Activated naive CD4-positive, alpha-beta T cell treated with anti-CD3 and anti-CD28 coated beads, Interleukin-2, amount 50 U/mL, for 24 hours (primary cell): ENCODE results near the gene EBI3.
"Not testable (repeated sequence)": the region's sequence is repeated elsewhere in the genome, so short reads cannot be mapped to it uniquely, and the experiment has no call there.

ENCODE experiments used
- H3K27ac Mint-ChIP-seq: one replicate; pipeline ENCODE4 v1.8.0; 2021; ENCODE audit warnings: mild to moderate bottlenecking, mixed read lengths
- H3K27me3 Mint-ChIP-seq: one replicate; pipeline ENCODE4 v1.8.0; 2021; ENCODE audit warnings: mixed read lengths
- H3K36me3 Mint-ChIP-seq: one replicate; pipeline ENCODE4 v1.8.0; 2021; ENCODE audit warnings: mixed read lengths
- H3K4me1 Mint-ChIP-seq: one replicate; pipeline ENCODE4 v1.8.0; 2021; ENCODE audit warnings: mixed read lengths
- H3K4me3 Mint-ChIP-seq: one replicate; pipeline ENCODE4 v1.8.0; 2021; ENCODE audit warnings: mild to moderate bottlenecking, mixed read lengths
- H3K9me3 Mint-ChIP-seq: one replicate; pipeline ENCODE4 v1.8.0; 2021; ENCODE audit warnings: mixed read lengths

EBI3 gene

DNA sequence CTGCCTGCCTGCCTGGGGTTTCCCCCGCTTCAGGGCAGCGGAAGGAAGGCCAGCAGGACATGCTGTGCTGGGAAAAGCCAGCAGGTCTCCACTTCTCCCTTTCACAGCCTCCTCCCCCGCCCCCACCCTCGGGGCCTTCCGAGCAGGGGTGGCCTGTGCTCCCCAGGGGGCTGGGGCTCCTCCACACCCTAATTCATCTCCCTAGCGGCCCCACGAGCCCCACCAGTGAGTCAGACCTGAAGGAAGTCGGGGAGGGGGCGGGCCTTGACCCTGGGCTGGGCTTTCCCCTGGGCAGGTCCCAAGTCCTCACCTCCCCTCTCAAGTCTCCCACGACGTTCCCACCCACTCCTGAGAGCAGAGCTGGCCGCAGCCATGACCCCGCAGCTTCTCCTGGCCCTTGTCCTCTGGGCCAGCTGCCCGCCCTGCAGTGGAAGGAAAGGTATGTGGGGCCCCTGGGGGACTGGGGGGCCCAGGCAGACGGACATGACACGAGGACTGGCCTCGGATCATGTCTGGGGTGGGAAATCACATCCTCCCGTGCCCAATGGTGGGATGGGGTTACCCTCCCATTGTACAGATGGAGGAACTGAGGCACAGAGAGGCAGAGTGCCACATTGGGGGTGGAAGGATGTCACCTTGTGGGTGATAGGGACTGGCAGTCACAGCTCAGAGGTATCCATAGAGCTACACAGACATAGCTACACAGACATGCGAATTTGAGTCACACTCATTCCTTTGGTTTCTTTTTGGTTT, at the start of gene EBI3:
Gene EBI3 (plus strand): TSS at position 345 of the 753 bp plus-strand sequence. CDS start 28 bp downstream, at position 373.
- Mint-ChIP-seq H3K4me1 (no peaks in the 10 kb centered on the region), H3K9me3 (no peaks in the 10 kb centered on the region), H3K27me3 (peaks cover 6% of the 10 kb centered on the region), H3K4me3 (no peak within 1 kb of the TSS), H3K27ac (no peak within 1 kb of the TSS), H3K36me3 (no peaks in the 10 kb centered on the region)

DNA sequence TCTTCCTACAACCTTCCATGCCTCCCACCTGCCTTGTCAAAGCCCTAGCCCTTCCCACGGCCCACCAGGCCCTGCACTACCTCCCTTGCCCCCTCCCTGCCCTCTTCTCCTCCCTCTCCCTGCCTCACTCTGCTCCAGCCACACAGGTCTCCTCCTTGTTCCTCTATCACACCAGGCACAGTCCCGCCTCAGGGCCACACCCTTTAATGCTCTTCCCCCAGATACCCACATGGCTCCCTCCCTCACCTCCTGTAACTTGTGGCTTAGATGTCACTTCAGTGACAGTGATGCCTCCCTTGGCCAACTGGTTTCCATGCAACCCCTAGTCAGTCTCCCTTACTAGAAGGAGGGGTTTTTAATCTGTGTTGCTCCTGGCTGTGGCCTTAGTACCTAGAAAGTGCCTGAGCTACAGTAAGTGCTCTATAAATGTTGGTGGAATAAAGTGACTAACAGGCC, 48.2 kb upstream of the EBI3 start:
- Mint-ChIP-seq H3K4me1 (peaks cover 35% of the 10 kb centered on the region), H3K4me3 (peak overlapping the region; percentile 72), H3K36me3 (peaks cover 10% of the 10 kb centered on the region), H3K27ac (no peak overlapping the region), H3K9me3 (no peaks in the 10 kb centered on the region), H3K27me3 (no peaks in the 10 kb centered on the region)

DNA sequence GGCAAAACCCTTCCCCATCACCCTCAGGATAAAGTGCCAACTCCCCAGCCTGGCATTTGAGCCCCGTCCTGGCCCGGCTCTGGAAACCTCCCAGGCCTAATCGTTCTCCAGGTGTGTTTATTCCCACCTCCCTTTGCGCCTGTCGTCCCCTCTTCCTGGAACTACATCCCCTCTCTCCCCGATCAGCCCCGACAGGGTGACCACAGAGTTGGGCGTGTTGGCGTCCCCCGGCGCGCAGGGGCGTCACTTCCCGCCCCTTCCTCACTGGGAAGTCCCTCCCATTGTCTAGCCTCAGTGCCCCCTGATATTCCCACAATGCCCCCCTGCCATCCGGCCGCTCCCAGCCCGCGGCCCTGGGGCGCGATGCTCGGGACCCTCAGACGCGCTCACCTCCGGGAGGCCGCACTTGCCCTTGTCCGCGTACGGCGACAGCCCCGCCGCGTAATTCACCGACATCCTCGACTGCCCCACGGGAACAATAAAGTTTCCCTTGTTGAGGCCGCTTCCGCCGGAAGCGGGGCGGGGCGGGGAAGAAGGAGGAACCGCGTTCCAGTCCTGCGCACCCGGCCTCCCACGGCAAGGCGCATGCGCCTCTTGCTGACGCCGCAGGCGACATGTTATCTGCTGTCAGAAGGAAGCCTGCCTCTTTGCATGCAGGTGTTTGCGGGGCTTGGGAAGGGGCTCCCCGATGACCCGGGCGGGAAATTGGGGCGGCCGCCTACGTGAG, 47.1 kb upstream of the EBI3 start, which contains the start of the genes ANKRD24 and SIRT6:
Gene ANKRD24 (plus strand): TSS at position 606 of the 727 bp plus-strand sequence. CDS start 3,737 bp downstream, outside the sequence.
Gene SIRT6 (minus strand): TSS at position 480 of the 727 bp plus-strand sequence. CDS start 24 bp downstream, at position 456.
- Mint-ChIP-seq H3K4me1 (peaks cover 35% of the 10 kb centered on the region), H3K27ac (peak within 1 kb of the TSS; percentile 93), H3K36me3 (peaks cover 10% of the 10 kb centered on the region), H3K27me3 (peaks cover 1% of the 10 kb centered on the region), H3K4me3 (peak within 1 kb of the TSS; percentile 97), H3K9me3 (no peaks in the 10 kb centered on the region)

DNA sequence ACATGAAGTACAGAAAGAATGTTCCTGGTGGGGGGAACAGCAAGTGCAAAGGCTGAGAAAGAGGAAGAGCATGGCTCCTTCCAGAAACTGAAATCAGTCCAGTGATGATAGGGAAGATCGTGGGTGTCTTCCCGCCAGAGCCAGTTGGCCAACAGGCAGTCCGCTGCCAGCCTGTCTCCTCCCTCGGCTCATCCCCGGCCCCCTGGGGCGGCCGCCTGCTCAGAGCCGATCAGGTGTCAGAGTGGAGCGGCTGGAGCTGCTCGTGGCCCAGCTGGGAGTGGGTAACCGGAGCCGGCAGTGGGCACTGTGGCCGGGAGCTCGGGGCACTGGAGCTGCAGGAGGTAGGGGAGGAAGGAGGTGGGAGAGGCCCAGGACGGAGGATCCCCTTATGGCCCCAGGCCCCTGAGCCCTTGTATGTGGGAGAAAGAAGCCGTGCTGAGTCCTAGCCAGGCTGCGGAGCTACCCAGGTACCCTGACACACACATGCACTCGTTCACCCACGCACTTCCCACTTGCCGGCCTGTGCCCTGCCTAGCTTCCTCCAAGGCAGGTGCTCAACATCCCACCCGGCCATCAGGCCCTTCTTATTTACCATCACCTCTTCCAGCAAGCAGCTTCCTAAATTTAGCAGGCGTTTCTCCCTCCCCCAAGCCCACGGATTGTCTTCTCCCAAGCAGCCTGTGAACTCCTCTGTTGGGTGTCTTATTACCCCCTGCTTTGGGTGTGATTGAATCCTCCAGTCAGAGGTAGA, 45.2 kb upstream of the EBI3 start:
- Mint-ChIP-seq H3K27me3 (peaks cover 1% of the 10 kb centered on the region), H3K9me3 (no peaks in the 10 kb centered on the region)

DNA sequence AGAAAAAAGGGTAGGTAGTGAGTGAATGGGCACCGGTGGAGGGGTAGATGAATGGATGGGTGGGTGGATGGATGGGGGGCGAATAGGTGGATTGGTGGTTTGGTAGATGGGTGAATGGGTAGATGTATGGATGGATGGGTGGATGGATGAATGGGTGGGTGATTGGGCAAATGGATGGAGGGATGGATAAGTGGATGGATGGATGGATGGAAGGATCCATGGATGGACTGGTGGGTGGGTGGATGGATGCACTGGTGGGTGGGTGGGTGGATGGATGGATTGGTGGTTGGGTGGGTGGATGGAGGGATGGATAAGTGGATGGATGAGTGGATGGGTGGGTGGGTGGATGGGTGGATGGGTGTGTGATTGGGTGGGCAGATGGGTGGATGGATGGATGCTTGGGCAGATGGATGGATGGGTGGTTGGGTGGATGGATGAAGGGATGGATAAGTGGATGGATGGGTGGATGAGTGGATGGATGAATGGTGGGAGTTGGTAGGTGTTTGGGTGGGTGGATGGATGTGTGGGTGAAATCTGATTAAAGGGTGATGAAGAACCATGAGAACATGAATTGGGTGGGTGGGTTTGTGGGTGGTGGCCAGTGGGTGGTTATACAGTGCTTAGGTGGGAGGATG, 44.5 kb upstream of the EBI3 start:
- peaks cover 28% of the 10 kb centered on the region for H3K4me1 Mint-ChIP-seq
- no peaks in the 10 kb centered on the region for H3K9me3 Mint-ChIP-seq
- H3K4me3 Mint-ChIP-seq: peak overlapping the region; percentile 40
- peaks cover 4% of the 10 kb centered on the region for H3K36me3 Mint-ChIP-seq
- H3K27me3 Mint-ChIP-seq: peaks cover 1% of the 10 kb centered on the region
- H3K27ac Mint-ChIP-seq: no peak overlapping the region

More for the DNA sequence above, 45.2 kb upstream of the EBI3 start:
- H3K36me3 Mint-ChIP-seq: peaks cover 10% of the 10 kb centered on the region
- peaks cover 35% of the 10 kb centered on the region for H3K4me1 Mint-ChIP-seq
- H3K27ac Mint-ChIP-seq: no peak overlapping the region
- H3K4me3 Mint-ChIP-seq: peak overlapping the region; percentile 43

DNA sequence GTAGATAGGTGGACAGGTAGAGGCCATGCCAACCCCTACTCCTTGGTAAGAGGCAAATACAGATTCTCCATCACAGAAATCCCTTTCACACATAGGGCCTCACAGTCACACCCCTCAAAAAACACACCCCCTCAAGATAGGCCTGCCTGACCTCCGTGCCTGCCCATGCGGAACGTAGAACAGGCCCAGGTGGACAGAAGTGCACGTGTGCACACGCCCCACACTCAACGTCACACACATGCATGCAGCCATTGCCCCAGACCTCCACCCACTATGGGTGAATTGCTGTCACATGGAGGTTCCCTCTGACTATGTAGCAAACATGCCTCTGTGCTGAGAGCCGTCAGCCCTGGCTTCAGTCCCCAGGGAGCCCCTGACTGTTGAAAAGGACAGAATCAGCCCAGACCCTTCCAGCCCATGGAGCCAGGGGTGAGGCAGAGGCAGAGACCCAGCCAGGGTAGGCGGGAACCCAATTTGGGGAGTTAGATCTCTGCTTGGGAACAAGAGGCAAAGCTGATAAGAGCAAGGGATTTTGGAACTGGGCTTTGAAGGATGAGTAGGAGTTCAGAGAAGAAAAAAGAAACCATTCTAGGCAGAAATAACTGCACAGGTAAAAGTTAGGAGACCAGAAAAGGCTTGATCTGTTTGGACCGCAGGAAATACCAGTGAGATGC, 43.8 kb upstream of the EBI3 start:
- H3K27me3 Mint-ChIP-seq: peaks cover 1% of the 10 kb centered on the region
- H3K4me3 Mint-ChIP-seq: no peak overlapping the region
- H3K4me1 Mint-ChIP-seq: peaks cover 21% of the 10 kb centered on the region
- H3K36me3 Mint-ChIP-seq: no peaks in the 10 kb centered on the region
- H3K9me3 Mint-ChIP-seq: no peaks in the 10 kb centered on the region
- no peak overlapping the region for H3K27ac Mint-ChIP-seq

DNA sequence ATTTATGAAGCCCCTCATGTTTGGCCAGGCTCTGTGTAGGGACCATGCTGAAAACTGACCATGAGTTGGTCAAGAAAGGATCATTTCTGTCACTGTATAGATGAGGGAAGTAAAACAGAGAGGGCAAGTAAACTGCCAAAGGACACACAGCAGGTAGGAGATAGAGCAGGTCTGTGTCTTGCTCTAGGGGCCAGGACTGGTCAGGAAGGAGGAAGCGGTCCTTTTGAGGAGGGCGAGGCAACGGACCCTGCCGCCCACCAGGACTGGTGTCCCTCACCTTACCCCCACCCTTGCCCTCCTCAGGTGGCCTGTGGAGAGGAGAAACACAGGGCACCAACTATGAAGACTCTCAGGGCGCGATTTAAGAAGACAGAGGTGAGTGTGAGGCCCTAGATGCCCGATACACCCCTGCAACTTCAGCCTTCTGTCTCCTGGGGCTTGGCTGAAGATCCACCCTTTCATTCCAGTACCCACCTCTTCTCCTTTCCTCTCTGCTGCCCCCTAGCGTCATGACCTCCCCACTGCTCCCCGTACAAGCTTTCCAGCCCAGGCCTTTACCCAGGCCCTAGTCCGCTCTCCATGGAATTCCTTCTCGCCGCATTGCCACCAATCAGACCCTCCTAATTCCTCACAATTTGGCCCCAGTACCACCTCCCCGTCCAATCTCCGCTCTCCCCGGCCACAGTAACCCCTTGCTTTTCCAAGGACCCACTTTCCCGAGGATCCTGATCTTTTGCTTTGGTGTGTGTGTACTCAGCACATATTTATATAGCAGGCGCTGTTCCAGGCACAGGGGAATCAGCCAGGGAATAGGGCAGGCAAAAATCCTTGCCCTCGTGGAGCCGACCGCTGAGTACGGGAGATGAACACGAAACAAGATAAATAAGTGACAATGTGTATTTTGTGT, 43.0 kb upstream of the EBI3 start:
- Mint-ChIP-seq H3K4me3 (no peak overlapping the region), H3K4me1 (peaks cover 14% of the 10 kb centered on the region), H3K27me3 (peaks cover 1% of the 10 kb centered on the region), H3K9me3 (no peaks in the 10 kb centered on the region), H3K36me3 (no peaks in the 10 kb centered on the region), H3K27ac (no peak overlapping the region)

DNA sequence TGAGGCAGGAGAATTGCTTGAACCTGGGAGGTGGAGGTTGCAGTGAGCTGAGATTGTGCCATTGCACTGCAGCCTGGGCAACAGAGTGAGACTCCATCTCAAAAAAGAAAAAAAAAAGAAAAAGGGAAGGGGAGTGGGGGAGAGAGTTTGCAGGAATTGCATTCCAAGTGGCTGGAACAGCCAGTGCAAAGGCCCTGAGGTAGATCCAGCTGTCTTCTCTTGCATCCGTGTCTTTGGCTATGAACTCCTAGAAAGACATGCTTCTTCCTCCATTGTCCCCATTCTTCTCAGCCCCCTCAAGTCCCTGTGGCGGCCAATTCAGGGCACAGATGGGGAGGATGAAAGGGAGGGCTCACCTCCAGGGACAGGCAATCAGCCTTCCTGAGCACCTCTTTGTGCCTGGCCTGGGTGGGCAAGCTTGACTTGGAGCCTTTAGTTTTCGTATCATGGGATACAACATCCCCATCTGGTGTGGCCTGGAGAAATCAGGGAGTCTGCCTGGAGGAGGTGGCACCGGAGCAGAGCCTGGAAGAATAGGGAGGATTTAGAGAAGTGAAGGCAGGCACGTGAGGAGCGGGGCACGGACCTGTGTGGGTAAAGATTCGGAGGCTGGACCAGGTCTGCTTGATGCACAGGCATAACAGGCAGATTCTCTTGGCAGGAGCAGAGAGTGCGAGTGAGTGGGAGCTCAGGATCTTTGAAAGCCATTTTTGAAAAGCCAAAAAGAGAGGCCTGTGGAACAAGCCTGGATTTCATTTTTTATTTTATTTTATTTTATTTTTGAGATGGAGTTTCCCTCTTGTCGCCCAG, 41.8 kb upstream of the EBI3 start:
- H3K36me3 Mint-ChIP-seq: no peaks in the 10 kb centered on the region
- peaks cover 1% of the 10 kb centered on the region for H3K27me3 Mint-ChIP-seq
- H3K27ac Mint-ChIP-seq: no peak overlapping the region
- H3K4me3 Mint-ChIP-seq: no peak overlapping the region
- no peaks in the 10 kb centered on the region for H3K9me3 Mint-ChIP-seq
- peaks cover 7% of the 10 kb centered on the region for H3K4me1 Mint-ChIP-seq

DNA sequence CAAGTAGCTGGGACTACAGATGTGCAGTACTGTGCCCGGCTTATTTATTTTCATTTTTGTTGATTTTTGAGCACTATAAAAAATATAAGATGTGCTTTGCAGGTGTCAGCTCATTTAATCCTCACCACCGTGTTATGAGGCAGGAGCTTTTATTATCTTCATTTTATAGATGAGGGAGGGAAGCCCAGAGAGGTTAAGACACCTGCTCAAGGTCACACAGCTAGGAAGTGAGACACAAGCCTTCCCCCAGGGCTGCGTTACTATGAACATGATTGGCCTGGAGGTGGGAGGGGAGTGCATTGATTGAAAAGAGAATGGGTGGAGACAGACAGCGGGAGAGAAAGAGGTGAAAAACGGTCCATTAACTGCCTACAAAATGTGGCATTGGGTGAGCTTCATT, 39.7 kb upstream of the EBI3 start:
- no peak overlapping the region for H3K27ac Mint-ChIP-seq
- H3K27me3 Mint-ChIP-seq: peaks cover 11% of the 10 kb centered on the region
- no peaks in the 10 kb centered on the region for H3K36me3 Mint-ChIP-seq
- H3K4me1 Mint-ChIP-seq: no peaks in the 10 kb centered on the region
- no peak overlapping the region for H3K4me3 Mint-ChIP-seq
- no peaks in the 10 kb centered on the region for H3K9me3 Mint-ChIP-seq

DNA sequence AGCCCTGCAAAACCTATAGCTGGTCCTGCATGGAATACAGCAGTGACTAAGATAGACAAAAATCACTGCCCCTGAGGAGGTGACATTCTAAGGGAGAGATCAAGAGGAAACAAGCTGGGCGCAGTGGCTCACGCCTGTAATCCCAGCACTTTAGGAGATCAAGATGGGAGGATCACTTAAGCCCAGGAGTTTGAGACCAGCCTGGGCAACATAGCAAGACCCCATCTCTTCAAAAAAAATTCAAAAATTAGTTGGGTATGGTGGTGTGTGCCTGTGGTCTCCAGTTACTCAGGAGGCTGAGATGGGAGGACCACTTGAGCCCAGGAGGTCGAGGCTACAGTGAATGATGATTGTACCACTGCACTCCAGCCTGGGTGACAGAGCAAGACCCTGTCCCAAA, 36.8 kb upstream of the EBI3 start:
- not testable (repeated sequence) for H3K4me1 Mint-ChIP-seq, H3K9me3 Mint-ChIP-seq, H3K36me3 Mint-ChIP-seq, H3K27ac Mint-ChIP-seq, H3K4me3 Mint-ChIP-seq
- H3K27me3 Mint-ChIP-seq: peaks cover 30% of the 10 kb centered on the region

DNA sequence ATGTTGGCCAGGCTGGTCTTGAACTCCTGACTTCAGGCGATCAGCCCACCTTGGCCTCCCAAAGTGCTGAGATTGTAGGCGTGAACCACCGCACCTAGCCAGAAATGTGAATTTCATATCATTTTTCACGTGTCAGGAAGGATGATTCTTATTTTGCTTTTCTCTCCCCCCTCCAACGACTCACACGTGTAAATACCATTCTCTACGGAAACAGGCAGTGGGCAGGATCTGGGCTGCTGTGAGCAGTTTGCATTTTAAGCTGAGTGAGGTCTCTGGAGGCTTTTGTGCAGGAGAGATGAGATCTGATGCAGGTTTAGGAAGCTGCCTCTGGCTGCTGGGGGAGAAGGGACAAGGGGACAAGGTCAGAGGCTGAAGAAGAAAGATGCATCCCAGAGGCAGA, 35.0 kb upstream of the EBI3 start:
- H3K36me3 Mint-ChIP-seq: no peaks in the 10 kb centered on the region
- H3K4me1 Mint-ChIP-seq: peaks cover 10% of the 10 kb centered on the region
- no peak overlapping the region for H3K4me3 Mint-ChIP-seq
- H3K9me3 Mint-ChIP-seq: no peaks in the 10 kb centered on the region
- no peak overlapping the region for H3K27ac Mint-ChIP-seq
- H3K27me3 Mint-ChIP-seq: peaks cover 39% of the 10 kb centered on the region

DNA sequence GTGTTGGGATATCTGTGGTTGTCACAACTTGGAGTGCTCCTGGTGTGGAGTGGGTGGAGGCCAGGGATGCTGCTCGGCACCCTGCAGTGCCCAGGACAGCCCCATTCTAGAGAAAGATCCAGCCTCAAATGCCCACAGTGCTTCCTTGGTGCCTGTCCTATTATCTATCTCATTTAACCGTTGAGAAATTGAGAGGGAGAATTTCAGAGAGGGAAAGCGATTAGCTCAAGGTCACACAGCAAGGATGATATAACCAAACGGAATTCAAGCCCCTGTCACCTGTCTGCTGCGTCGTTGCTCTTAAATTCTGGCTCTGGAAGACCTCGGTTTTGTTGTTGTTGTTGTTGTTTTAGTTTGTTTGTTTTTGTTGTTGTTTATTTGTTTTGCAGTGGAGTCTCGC, 33.3 kb upstream of the EBI3 start:
- Mint-ChIP-seq H3K36me3 (no peaks in the 10 kb centered on the region), H3K9me3 (no peaks in the 10 kb centered on the region), H3K4me1 (peaks cover 10% of the 10 kb centered on the region), H3K27ac (no peak overlapping the region), H3K4me3 (no peak overlapping the region), H3K27me3 (peaks cover 39% of the 10 kb centered on the region)

DNA sequence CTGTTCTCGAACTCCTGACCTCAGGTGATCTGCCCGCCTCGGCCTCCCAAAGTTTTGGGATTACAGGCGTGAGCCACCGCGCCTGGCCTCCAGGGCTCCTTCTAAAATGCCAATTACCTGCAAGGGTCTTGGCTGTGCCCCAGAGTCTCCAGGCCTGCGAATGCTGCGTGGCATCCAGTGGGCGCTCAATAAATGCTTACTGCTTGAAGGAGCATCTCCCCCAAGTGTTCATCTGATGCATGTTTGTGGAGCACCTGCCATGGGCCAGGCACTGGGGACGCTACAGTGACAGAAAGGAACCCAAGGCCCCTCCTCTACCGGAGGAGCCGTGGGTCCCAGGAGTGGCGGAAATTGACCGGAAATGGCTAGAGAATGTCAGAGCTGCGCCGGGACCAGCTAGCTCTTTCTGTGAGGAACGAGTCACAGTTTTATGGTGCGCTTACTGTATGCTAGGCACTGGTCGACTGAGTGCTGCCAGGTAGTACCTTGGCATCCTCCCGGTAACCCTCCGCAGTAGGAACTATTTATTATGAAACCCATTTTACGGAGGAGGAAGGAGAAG, 32.7 kb upstream of the EBI3 start:
- Mint-ChIP-seq H3K4me3 (no peak overlapping the region), H3K36me3 (no peaks in the 10 kb centered on the region), H3K27me3 (peaks cover 39% of the 10 kb centered on the region), H3K27ac (no peak overlapping the region), H3K9me3 (no peaks in the 10 kb centered on the region), H3K4me1 (peaks cover 10% of the 10 kb centered on the region)
